Renal pelvis (tissue), 4 donors: Measurements from ENCODE around the gene CDX2. TPM values are rescaled to one million over a fixed set of nuclear protein-coding genes. Genes with fewer than 3 reads are reported as not detected.

Experiments used
- DNase-seq: peaks from one replicate; pipeline ENCODE4 v3.0.0-alpha.2; 2013
- polyA plus RNA-seq, 3 donors: library from polyadenylated mRNA; unstranded; fragments of 120-200 nt; gene quantifications; one replicate each; pipeline ENCODE4 v1.2.1, GENCODE V29; 2013; ENCODE audit not compliant: insufficient read length in 3 of 3

CDX2 gene
- polyA plus RNA-seq, 3 donors = not detected

DNA sequence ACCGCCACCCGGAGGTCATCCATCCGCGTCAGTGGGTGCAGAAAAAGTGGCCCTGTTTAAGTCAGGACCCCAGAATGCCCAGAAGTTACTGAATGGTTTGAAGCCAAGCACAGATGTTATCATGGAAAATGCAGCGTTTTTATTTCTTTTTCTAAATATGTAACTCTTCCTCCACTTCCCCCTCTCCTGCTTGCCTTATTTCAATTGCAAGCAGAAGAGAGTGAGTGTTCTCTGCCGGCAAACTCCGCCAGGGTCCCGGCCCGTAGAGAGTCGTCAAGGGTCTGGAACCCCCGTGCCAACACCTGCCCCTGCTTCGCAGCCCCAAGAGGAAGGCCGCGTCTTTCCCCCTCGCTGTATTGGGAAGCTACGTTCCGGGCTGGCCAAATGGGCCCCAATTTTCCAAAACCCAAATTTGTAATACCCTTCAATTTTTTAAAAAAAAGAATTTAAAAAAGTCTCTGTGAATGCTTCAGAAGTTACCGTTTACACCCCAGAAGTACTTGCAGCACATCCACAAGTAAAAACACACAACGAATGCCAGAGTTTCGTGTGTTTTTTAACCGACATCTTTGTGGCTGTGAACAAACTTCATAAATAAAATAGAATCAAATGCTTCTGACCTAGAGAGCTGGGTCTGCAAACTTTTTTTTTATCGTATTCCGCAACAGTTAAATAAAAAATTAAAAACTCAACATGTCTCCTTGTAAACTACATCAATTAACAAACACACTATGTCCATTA lies 50.0 kb downstream of the CDX2 start:
- no peak for DNase-seq

GRCh38 chr13:27918041-27918917 lies 50.8 kb downstream of the CDX2 start:
- no peak for DNase-seq

DNA sequence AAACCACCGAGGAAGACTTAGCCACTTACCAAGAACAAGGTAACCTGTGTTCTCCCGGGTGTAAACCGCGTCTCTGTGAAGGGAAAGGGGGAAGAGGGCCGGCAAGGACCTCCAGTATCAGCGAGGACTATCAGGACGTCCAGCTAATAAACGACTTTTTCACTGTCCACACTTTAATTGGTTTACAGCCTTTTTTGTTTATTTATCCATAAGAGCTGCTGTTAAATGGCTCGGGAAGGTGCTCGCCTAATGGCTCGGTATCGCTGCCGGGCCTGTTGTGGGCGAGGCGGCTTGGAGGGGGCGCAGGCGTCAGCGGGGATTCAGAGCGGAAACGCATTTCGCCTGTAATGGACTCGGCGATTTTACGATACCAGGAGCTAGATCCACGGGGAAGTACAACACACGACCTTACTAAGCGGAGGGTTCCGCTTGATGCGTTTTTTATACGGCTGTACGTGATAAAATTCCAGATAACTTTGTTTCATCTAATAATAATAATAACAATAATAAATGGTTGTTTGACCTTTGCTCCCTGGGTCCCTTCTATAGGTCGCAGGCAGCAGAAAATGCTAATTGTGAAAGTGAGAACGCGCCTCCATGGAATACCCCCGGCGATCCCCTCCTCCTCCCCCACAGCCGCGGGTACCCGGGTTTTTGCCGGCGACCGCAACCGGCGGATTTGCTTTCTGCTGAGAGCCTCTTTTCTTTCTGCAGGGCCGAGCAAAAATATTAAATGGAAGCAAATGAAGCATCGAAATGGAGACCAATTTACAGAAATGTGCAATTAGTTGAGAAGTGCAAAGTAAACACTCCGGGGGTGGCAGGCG lies 51.8 kb downstream of the CDX2 start:
- DNase-seq = no peak

- no peak for DNase-seq
These were observed 53.6 kb downstream of the CDX2 start for GRCh38 chr13:27915301-27916207.

GRCh38 chr13:27913160-27913559 lies 56.0 kb downstream of the CDX2 start:
- no peak for DNase-seq

- DNase-seq = no peak
These were observed 57.6 kb downstream of the CDX2 start for GRCh38 chr13:27911521-27911920.

Other genes with a start within 250 kb of the CDX2 start
- not detected for gene GSX1, start 176.8 kb downstream of the CDX2 start, polyA plus RNA-seq
- gene PDX1, start 49.3 kb downstream of the CDX2 start, polyA plus RNA-seq = not detected
- gene URAD, start 19.4 kb upstream of the CDX2 start, polyA plus RNA-seq = not detected
- under 1 TPM; 0.21 to 0.37 (median 0.22) TPM for gene FLT3, start 131.3 kb upstream of the CDX2 start, polyA plus RNA-seq
- gene PAN3, start 169.2 kb upstream of the CDX2 start, polyA plus RNA-seq = 10 to 100 TPM; 42.1 to 61.3 (median 59.0) TPM